COLO829 (cell line): ENCODE measurements around the gene TXNDC17.
"Not testable (repeated sequence)": the region's sequence is repeated elsewhere in the genome, so short reads cannot be mapped to it uniquely, and the experiment has no call there.

ENCODE experiments used
- DNase-seq: peaks from one replicate; pipeline ENCODE4 v3.0.0; 2012; ENCODE audit warnings: low spot score

TXNDC17 gene

GRCh38 chr17:6640536-6641246, at the start of gene TXNDC17, which contains the start of gene KIAA0753:
TXNDC17 (plus strand) TSS chr17:6641060; CDS start chr17:6641083, 23 bp downstream.
KIAA0753 (minus strand) TSS chr17:6640711; CDS start chr17:6635103, 5,608 bp downstream.
- DNase-seq, result peak; percentile 89

GRCh38 chr17:6591599-6592158, 49.2 kb upstream of the TXNDC17 start:
- peak; percentile 78 for DNase-seq

GRCh38 chr17:6592173-6592572, 48.7 kb upstream of the TXNDC17 start:
- DNase-seq, result no peak

- DNase-seq, result not testable (repeated sequence)
Observed at GRCh38 chr17:6593371-6593770, 47.5 kb upstream of the TXNDC17 start.

GRCh38 chr17:6596081-6596480, 44.8 kb upstream of the TXNDC17 start:
- DNase-seq, result no peak

GRCh38 chr17:6596511-6596910, 44.3 kb upstream of the TXNDC17 start:
- no peak for DNase-seq

GRCh38 chr17:6596941-6597340, 43.9 kb upstream of the TXNDC17 start:
- DNase-seq, result no peak

GRCh38 chr17:6597727-6598126, 43.1 kb upstream of the TXNDC17 start:
- DNase-seq, result no peak

- DNase-seq, result no peak
Observed at GRCh38 chr17:6599364-6599763, 41.5 kb upstream of the TXNDC17 start.

- DNase-seq, result no peak
Observed at GRCh38 chr17:6602141-6602540, 38.7 kb upstream of the TXNDC17 start.

- DNase-seq, result peak; percentile 11
Observed at GRCh38 chr17:6603744-6604325, 37.0 kb upstream of the TXNDC17 start.

GRCh38 chr17:6605142-6605541, 35.7 kb upstream of the TXNDC17 start:
- no peak for DNase-seq

- no peak for DNase-seq
Observed at GRCh38 chr17:6608321-6608720, 32.5 kb upstream of the TXNDC17 start.

- no peak for DNase-seq
Observed at GRCh38 chr17:6610011-6610410, 30.8 kb upstream of the TXNDC17 start.

- DNase-seq, result no peak
Observed at GRCh38 chr17:6611231-6611630, 29.6 kb upstream of the TXNDC17 start.

GRCh38 chr17:6623941-6624340, 16.9 kb upstream of the TXNDC17 start:
- DNase-seq, result no peak

GRCh38 chr17:6626616-6627015, 14.2 kb upstream of the TXNDC17 start:
- DNase-seq, result no peak

- DNase-seq, result no peak
Observed at GRCh38 chr17:6627019-6627418, 13.8 kb upstream of the TXNDC17 start.

- DNase-seq, result no peak
Observed at GRCh38 chr17:6630390-6630789, 10.5 kb upstream of the TXNDC17 start.

- no peak for DNase-seq
Observed at GRCh38 chr17:6632530-6632929, 8.3 kb upstream of the TXNDC17 start.

GRCh38 chr17:6633263-6633662, 7.6 kb upstream of the TXNDC17 start:
- no peak for DNase-seq

GRCh38 chr17:6636105-6636504, 4.8 kb upstream of the TXNDC17 start:
- no peak for DNase-seq
